DMS114 treated with DMSO at 0.1 percent for 48 hours (cell line): ENCODE results near the gene PSMA7.

Experiments used
- DNase-seq: peaks from one replicate; lab custom pipeline; 2025; ENCODE audit not compliant: unreplicated experiment; lab: John Stamatoyannopoulos, UW

Gene PSMA7

GRCh38 chr20:62137478-62138203 lies 5.6 kb downstream of the PSMA7 start:
- no peak for DNase-seq

- DNase-seq: no peak
Measured at GRCh38 chr20:62137092-62137384, 6.2 kb downstream of the PSMA7 start.

- peak; percentile 32 for DNase-seq
Measured at GRCh38 chr20:62136283-62137091, 6.7 kb downstream of the PSMA7 start.

GRCh38 chr20:62135573-62136266 lies 7.5 kb downstream of the PSMA7 start:
- no peak for DNase-seq

- DNase-seq: no peak
Measured at GRCh38 chr20:62134735-62135231, 8.4 kb downstream of the PSMA7 start.

- DNase-seq: no peak
Measured at GRCh38 chr20:62133864-62134263, 9.3 kb downstream of the PSMA7 start.

GRCh38 chr20:62133051-62133845 lies 9.9 kb downstream of the PSMA7 start:
- no peak for DNase-seq

- no peak for DNase-seq
Measured at GRCh38 chr20:62132421-62132820, 10.8 kb downstream of the PSMA7 start.

GRCh38 chr20:62131560-62132320 lies 11.5 kb downstream of the PSMA7 start:
- DNase-seq: no peak

GRCh38 chr20:62129731-62130531 lies 13.3 kb downstream of the PSMA7 start:
- DNase-seq: no peak

- DNase-seq: no peak
Measured at GRCh38 chr20:62128502-62128901, 14.7 kb downstream of the PSMA7 start.

GRCh38 chr20:62127799-62128198 lies 15.4 kb downstream of the PSMA7 start:
- DNase-seq: no peak

- DNase-seq: no peak
Measured at GRCh38 chr20:62126141-62126540, 17.1 kb downstream of the PSMA7 start.

GRCh38 chr20:62123450-62124118 lies 19.6 kb downstream of the PSMA7 start:
- DNase-seq: peak; percentile 29

GRCh38 chr20:62122654-62123449 lies 20.3 kb downstream of the PSMA7 start:
- no peak for DNase-seq

GRCh38 chr20:62121776-62122653 lies 21.2 kb downstream of the PSMA7 start, which contains the start of gene LSM14B:
Gene LSM14B, plus strand, starts transcription at chr20:62122475. Its CDS starts 192 bp downstream, at chr20:62122667.
- peak; percentile 85 for DNase-seq
